WERI-Rb-1 (cell line): Measurements from ENCODE around the gene MSN.

Experiments
- DNase-seq: peaks from one replicate; pipeline ENCODE4 v3.0.0-alpha.2; 2020
- H3K27ac ChIP-seq: fragments of 250-450 bp; sonication (Bioruptor Pico); 2 replicates; pipeline ENCODE4 v1.5.1; 2020; ENCODE audit warnings: mild to moderate bottlenecking, moderate library complexity
- H3K27me3 ChIP-seq: fragments of 250-450 bp; sonication (Bioruptor Pico); 2 replicates; pipeline ENCODE4 v1.5.1; 2021; ENCODE audit warnings: mild to moderate bottlenecking, low read depth, moderate library complexity; ENCODE audit not compliant: insufficient read depth, severe bottlenecking
- H3K36me3 ChIP-seq: fragments of 250-450 bp; sonication (Bioruptor Pico); 2 replicates; pipeline ENCODE4 v1.5.1; 2020; ENCODE audit warnings: mild to moderate bottlenecking, moderate library complexity
- H3K4me3 ChIP-seq: 2 replicates; pipeline ENCODE4 v1.5.1; 2011; ENCODE audit warnings: low read depth, mild to moderate bottlenecking, control low read depth, low read length
- H3K9me3 ChIP-seq: fragments of 250-450 bp; sonication (Bioruptor Pico); 2 replicates; pipeline ENCODE4 v1.5.1; 2021; ENCODE audit warnings: mild to moderate bottlenecking, moderate library complexity; ENCODE audit not compliant: severe bottlenecking
- CTCF ChIP-seq: IDR thresholded peaks from 2 replicates; pipeline ENCODE4 v1.5.1; 2011; ENCODE audit warnings: low read depth, mild to moderate bottlenecking, control low read depth, inconsistent platforms, low read length

MSN gene

GRCh38 chrX:65668377-65669310 is 1.2 kb downstream of the MSN start:
- DNase-seq, result no peak

GRCh38 chrX:65671286-65671685 is 3.8 kb downstream of the MSN start:
- Histone ChIP-seq H3K27me3 (peaks cover 23% of the 10 kb centered on the region), H3K9me3 (no peaks in the 10 kb centered on the region), H3K4me3 (no peak overlapping the region), H3K36me3 (no peaks in the 10 kb centered on the region), H3K27ac (no peak overlapping the region)
- DNase-seq, result no peak
- TF ChIP-seq CTCF, result no peak

More at GRCh38 chrX:65668377-65669310, 1.2 kb downstream of the MSN start:
- H3K9me3 ChIP-seq, result no peaks in the 10 kb centered on the region
- H3K27ac ChIP-seq, result no peak overlapping the region
- H3K27me3 ChIP-seq, result peaks cover 23% of the 10 kb centered on the region
- no peak for TF ChIP-seq CTCF
- H3K36me3 ChIP-seq, result no peaks in the 10 kb centered on the region
- H3K4me3 ChIP-seq, result no peak overlapping the region

- Histone ChIP-seq H3K36me3 (no peaks in the 10 kb centered on the region), H3K9me3 (no peaks in the 10 kb centered on the region), H3K27me3 (peaks cover 17% of the 10 kb centered on the region), H3K4me3 (no peak overlapping the region), H3K27ac (no peak overlapping the region)
- TF ChIP-seq CTCF, result no peak
- no peak for DNase-seq
Observed at GRCh38 chrX:65671966-65672365, 4.5 kb downstream of the MSN start.

GRCh38 chrX:65673857-65674203 is 6.4 kb downstream of the MSN start:
- H3K36me3 ChIP-seq, result no peaks in the 10 kb centered on the region

GRCh38 chrX:65674204-65674893 is 6.9 kb downstream of the MSN start:
- no peaks in the 10 kb centered on the region for H3K36me3 ChIP-seq
- DNase-seq, result no peak
- no peaks in the 10 kb centered on the region for H3K9me3 ChIP-seq
- H3K4me3 ChIP-seq, result no peak overlapping the region
- peaks cover 8% of the 10 kb centered on the region for H3K27me3 ChIP-seq
- no peak for TF ChIP-seq CTCF
- H3K27ac ChIP-seq, result no peak overlapping the region

More at GRCh38 chrX:65673857-65674203, 6.4 kb downstream of the MSN start:
- Histone ChIP-seq H3K9me3 (no peaks in the 10 kb centered on the region), H3K4me3 (no peak overlapping the region), H3K27ac (no peak overlapping the region), H3K27me3 (peaks cover 11% of the 10 kb centered on the region)
- DNase-seq, result no peak
- no peak for TF ChIP-seq CTCF
